Glutamatergic neuron (in vitro differentiated cells): ENCODE data around the gene FN1. TPM values are rescaled to one million over a fixed set of nuclear protein-coding genes. Genes with fewer than 3 reads are reported as not detected.

ENCODE experiments used
- DNase-seq: peaks from one replicate; pipeline ENCODE4 v3.0.0; 2022
- H3K27ac Mint-ChIP-seq: one replicate; pipeline ENCODE4 v1.8.0; 2020; ENCODE audit warnings: mild to moderate bottlenecking, mixed read lengths, inconsistent platforms; ENCODE audit not compliant: unreplicated experiment
- H3K27me3 Mint-ChIP-seq: one replicate; pipeline ENCODE4 v1.8.0; 2020; ENCODE audit warnings: mild to moderate bottlenecking, moderate library complexity, mixed read lengths, inconsistent platforms; ENCODE audit not compliant: unreplicated experiment
- H3K36me3 Mint-ChIP-seq: one replicate; pipeline ENCODE4 v1.8.0; 2020; ENCODE audit warnings: mild to moderate bottlenecking, mixed read lengths, inconsistent platforms; ENCODE audit not compliant: unreplicated experiment
- H3K4me1 Mint-ChIP-seq: one replicate; pipeline ENCODE4 v1.8.0; 2020; ENCODE audit warnings: mild to moderate bottlenecking, low read depth, mixed read lengths, inconsistent platforms; ENCODE audit not compliant: unreplicated experiment
- H3K4me3 Mint-ChIP-seq: one replicate; pipeline ENCODE4 v1.8.0; 2020; ENCODE audit warnings: mild to moderate bottlenecking, mixed read lengths, inconsistent platforms; ENCODE audit not compliant: unreplicated experiment
- H3K9me3 Mint-ChIP-seq: one replicate; pipeline ENCODE4 v1.8.0; 2020; ENCODE audit warnings: mild to moderate bottlenecking, moderate library complexity, mixed read lengths, inconsistent platforms; ENCODE audit not compliant: unreplicated experiment
- total RNA-seq: library from RNA; stranded (reverse); fragmentation: NEBNext Ultra II Directional; extraction: Animal tissue kit (Norgen Biotek cat#: 25700); gene quantifications from one replicate; pipeline ENCODE4 v1.2.1, GENCODE V29; 2021; ENCODE audit not compliant: unreplicated experiment
- TF ChIP-seq, protein P1 (sequence below): fragments of 200-600 bp; sonication (generic); IDR thresholded peaks from one replicate; pipeline ENCODE4 v1.5.0; 2021; ENCODE audit not compliant: partially characterized antibody, unreplicated experiment

The FN1 gene
- total RNA-seq, 1 donor from 2014 or later: 28.6 TPM

DNA sequence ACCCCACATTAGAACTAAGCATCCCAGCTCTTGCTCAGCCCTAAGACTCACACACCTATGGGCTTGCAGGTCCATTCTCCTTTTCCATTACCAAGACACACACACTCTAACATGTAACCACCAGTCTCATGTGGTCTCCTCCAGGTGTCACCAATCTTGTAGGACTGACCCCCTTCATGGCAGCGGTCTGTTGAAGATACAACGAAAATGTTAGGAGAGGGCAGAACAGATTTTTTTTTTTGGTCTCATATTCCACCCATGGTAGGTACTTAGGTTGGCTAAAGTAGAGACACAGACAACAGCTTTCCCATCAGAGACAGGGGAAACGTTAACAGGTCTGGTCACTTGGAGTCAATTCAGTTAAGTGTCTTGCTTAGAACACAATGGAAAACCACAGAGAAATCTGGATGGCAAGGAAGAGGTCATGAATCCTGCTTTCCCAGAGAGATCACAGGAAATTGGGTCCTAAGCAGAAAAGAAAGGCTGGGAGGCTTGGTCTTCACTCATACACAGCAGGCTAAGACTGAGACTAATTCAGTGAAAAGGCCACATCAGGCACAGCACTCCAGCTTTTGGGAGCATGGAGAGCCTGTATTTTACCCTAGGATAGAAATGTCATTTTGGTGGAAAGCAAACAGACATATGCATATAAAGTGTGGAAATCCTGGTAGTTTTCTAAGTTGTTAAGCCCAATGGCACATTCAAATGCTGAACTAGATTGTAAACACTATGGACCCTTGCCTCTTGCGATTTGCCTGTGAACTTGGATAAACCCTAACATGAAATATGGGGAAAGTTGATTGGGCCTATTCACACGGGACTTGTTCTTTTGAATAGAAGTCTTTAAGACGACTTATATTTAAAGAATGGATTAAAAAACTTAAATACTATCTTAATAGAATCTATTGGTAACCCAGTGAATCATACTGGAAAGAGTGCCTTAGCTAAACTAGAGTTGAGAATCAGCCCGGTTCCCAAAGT is 3.8 kb downstream of the FN1 start:
- no peak overlapping the region for H3K27ac Mint-ChIP-seq
- H3K4me1 Mint-ChIP-seq: peaks cover 2% of the 10 kb centered on the region
- no peaks in the 10 kb centered on the region for H3K36me3 Mint-ChIP-seq
- peaks cover 5% of the 10 kb centered on the region for H3K27me3 Mint-ChIP-seq
- H3K9me3 Mint-ChIP-seq: peaks cover under 1% of the 10 kb centered on the region
- no peak for DNase-seq
- H3K4me3 Mint-ChIP-seq: no peak overlapping the region
- TF ChIP-seq, protein P1, sequence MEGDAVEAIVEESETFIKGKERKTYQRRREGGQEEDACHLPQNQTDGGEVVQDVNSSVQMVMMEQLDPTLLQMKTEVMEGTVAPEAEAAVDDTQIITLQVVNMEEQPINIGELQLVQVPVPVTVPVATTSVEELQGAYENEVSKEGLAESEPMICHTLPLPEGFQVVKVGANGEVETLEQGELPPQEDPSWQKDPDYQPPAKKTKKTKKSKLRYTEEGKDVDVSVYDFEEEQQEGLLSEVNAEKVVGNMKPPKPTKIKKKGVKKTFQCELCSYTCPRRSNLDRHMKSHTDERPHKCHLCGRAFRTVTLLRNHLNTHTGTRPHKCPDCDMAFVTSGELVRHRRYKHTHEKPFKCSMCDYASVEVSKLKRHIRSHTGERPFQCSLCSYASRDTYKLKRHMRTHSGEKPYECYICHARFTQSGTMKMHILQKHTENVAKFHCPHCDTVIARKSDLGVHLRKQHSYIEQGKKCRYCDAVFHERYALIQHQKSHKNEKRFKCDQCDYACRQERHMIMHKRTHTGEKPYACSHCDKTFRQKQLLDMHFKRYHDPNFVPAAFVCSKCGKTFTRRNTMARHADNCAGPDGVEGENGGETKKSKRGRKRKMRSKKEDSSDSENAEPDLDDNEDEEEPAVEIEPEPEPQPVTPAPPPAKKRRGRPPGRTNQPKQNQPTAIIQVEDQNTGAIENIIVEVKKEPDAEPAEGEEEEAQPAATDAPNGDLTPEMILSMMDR: no peak

DNA sequence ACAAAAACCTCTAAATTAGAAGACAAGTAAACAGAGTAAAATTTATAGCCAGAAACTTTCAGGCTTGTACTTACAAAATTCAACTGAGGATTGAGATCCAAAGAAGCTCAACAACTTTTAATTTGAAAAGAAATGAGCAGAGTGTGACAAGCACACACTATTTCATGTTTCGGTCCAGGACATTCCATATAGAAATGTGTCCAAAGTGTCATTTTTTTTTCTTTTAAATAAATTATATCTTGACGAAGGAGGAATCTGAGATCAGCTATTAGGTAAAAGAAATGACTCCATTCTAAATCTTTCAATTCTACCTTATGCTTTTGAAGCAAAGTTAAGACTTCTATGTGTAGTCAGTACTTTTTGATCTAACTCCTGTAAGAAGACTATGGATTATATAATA is 4.6 kb downstream of the FN1 start:
- Mint-ChIP-seq H3K9me3 (no peaks in the 10 kb centered on the region), H3K36me3 (no peaks in the 10 kb centered on the region), H3K27ac (no peak overlapping the region), H3K27me3 (peaks cover 5% of the 10 kb centered on the region), H3K4me3 (no peak overlapping the region), H3K4me1 (peaks cover 2% of the 10 kb centered on the region)
- no peak for DNase-seq
- TF ChIP-seq, protein P1: no peak

DNA sequence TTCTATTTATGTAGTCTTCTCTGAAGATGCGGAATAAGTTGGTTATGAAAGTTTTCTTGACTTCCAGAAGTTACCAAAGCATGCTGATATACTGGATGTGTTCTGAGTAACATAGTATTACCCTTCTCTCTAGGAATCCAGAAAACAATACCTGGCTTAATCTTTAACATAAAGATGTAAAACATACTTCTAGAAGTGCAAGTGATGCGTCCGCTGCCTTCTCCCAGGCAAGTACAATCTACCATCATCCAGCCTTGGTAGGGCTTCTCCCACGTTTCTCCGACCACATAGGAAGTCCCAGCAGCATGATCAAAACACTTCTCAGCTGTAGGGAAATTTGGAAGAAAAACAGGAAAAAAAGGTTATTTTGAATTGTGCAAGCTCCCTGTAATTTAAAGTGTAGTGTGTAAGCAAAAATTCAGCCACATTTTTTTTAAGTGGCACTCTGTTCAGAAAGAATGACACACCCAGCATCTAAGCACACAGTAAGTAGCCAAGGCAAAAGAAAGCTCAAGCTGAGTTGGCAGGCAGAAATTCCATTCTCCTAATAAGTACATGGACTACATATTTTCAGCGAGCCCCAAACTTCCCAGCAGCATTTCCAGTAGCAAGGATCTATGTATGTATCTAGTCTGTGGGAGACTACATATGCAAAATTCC is 5.2 kb downstream of the FN1 start:
- Mint-ChIP-seq H3K27me3 (peaks cover 5% of the 10 kb centered on the region), H3K4me3 (no peak overlapping the region), H3K4me1 (peaks cover 2% of the 10 kb centered on the region), H3K36me3 (no peaks in the 10 kb centered on the region), H3K9me3 (no peaks in the 10 kb centered on the region), H3K27ac (no peak overlapping the region)
- DNase-seq: no peak
- TF ChIP-seq, protein P1: no peak

- no peak for DNase-seq
- TF ChIP-seq, protein P1: no peak
- Mint-ChIP-seq H3K27me3 (peaks cover 1% of the 10 kb centered on the region), H3K4me1 (no peaks in the 10 kb centered on the region), H3K9me3 (no peaks in the 10 kb centered on the region), H3K4me3 (no peak overlapping the region), H3K27ac (no peak overlapping the region), H3K36me3 (no peaks in the 10 kb centered on the region)
Observed at GRCh38 chr2:215429424-215429823, 6.4 kb downstream of the FN1 start.
